HFFc6 (cell line): ENCODE results near the gene TMEM205. TPM values are rescaled to one million over a fixed set of nuclear protein-coding genes. Genes with fewer than 3 reads are reported as not detected.
A peak's percentile ranks its signal among the peaks of the same experiment; 100 is the strongest.

Experiments
- DNase-seq: peaks from one replicate; pipeline ENCODE4 v3.0.0-alpha.2; 2018
- H3K27ac Mint-ChIP-seq: 2 replicates; pipeline ENCODE4 v1.8.0; 2020; ENCODE audit warnings: mild to moderate bottlenecking, mixed read lengths
- H3K27me3 Mint-ChIP-seq: 2 replicates; pipeline ENCODE4 v1.8.0; 2021; ENCODE audit warnings: mild to moderate bottlenecking, moderate library complexity, mixed read lengths; ENCODE audit not compliant: insufficient read depth
- H3K36me3 Mint-ChIP-seq: 2 replicates; pipeline ENCODE4 v1.8.0; 2021; ENCODE audit warnings: low read depth, mixed read lengths
- H3K4me1 Mint-ChIP-seq: 2 replicates; pipeline ENCODE4 v1.8.0; 2020; ENCODE audit warnings: low read depth, mixed read lengths
- H3K4me3 Mint-ChIP-seq: 2 replicates; pipeline ENCODE4 v1.8.0; 2020; ENCODE audit warnings: mild to moderate bottlenecking, moderate library complexity, mixed read lengths
- H3K9me3 Mint-ChIP-seq: 2 replicates; pipeline ENCODE4 v1.8.0; 2020; ENCODE audit warnings: mild to moderate bottlenecking, mixed read lengths
- total RNA-seq, 6 experiments: library from RNA; stranded (reverse); fragmentation: NEBNext Ultra II Directional; extraction: Animal tissue kit (Norgen Biotek cat#: 25700); gene quantifications; 2 replicates in 1 of 6; 3 replicates in 5 of 6; pipeline ENCODE4 v1.2.3, GENCODE V29; 2021
- TF ChIP-seq, protein P1 (sequence below): fragments of 200-600 bp; sonication (generic); IDR thresholded peaks from 2 replicates; pipeline ENCODE4 v1.5.0; 2021; ENCODE audit warnings: antibody characterized with exemption, mild to moderate bottlenecking

TMEM205 gene
- total RNA-seq, 6 experiments from 2014 or later, result 36.9 to 51.8 (median 46.5) TPM

- no peaks in the 10 kb centered on the region; the same call in 1 of the 2 replicates for H3K27me3 Mint-ChIP-seq
- no peaks in the 10 kb centered on the region; the same call in none of the 2 replicates for H3K36me3 Mint-ChIP-seq
- no peak overlapping the region for H3K4me3 Mint-ChIP-seq
- 0 out of 2 replicates have a peak overlapping the region, but pooled peaks have one; percentile 33 for H3K27ac Mint-ChIP-seq
- no peaks in the 10 kb centered on the region for H3K9me3 Mint-ChIP-seq
- no peak for DNase-seq
- H3K4me1 Mint-ChIP-seq, result peaks cover 28% of the 10 kb centered on the region; the same call in 1 of the 2 replicates
- TF ChIP-seq, protein P1, sequence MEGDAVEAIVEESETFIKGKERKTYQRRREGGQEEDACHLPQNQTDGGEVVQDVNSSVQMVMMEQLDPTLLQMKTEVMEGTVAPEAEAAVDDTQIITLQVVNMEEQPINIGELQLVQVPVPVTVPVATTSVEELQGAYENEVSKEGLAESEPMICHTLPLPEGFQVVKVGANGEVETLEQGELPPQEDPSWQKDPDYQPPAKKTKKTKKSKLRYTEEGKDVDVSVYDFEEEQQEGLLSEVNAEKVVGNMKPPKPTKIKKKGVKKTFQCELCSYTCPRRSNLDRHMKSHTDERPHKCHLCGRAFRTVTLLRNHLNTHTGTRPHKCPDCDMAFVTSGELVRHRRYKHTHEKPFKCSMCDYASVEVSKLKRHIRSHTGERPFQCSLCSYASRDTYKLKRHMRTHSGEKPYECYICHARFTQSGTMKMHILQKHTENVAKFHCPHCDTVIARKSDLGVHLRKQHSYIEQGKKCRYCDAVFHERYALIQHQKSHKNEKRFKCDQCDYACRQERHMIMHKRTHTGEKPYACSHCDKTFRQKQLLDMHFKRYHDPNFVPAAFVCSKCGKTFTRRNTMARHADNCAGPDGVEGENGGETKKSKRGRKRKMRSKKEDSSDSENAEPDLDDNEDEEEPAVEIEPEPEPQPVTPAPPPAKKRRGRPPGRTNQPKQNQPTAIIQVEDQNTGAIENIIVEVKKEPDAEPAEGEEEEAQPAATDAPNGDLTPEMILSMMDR, result no peak
Observed at GRCh38 chr19:11373885-11374432, 27.9 kb upstream of the TMEM205 start.

DNA sequence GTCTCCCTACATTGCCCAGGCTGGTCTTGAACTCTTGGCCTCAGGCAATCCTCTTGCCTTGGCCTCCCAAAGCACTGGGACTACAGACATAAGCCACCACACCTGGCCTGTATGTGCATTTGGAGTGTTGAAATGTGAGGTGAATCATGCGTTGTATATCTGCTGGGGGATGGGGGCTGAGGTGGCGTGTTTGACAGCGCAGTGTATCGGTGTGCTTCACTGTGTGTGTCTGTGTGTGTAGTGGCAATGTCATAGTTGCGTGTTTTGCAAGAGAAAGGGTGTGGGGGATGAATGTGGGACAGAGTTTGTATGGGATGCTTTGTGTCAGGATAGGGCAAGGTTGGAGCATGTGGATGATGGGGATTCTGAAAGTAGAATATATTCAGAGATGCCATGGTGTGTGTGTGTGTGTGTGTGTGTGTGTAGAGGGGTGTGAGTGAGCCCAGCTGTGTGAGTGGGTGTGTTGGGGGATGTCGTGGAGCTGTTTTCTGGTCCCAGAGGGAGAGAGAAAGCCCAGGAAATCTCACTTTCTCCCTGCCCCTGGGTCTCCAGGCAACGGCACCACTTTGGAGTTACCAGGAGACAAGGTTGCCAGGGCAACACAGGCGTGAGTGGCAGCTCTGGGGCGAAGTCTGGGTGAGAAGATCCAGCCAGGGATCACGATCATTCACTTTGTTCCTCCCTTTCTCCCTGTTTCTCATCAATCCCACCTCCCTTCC is 27.3 kb upstream of the TMEM205 start:
- Mint-ChIP-seq H3K27me3 (no peaks in the 10 kb centered on the region; the same call in 1 of the 2 replicates), H3K27ac (peak overlapping the region; percentile 33; the same call in 1 of the 2 replicates), H3K4me3 (no peak overlapping the region; the same call in 1 of the 2 replicates), H3K9me3 (no peaks in the 10 kb centered on the region), H3K36me3 (no peaks in the 10 kb centered on the region; the same call in none of the 2 replicates), H3K4me1 (peaks cover 22% of the 10 kb centered on the region; the same call in 1 of the 2 replicates)
- DNase-seq, result peak; percentile 5
- TF ChIP-seq, protein P1, result no peak

DNA sequence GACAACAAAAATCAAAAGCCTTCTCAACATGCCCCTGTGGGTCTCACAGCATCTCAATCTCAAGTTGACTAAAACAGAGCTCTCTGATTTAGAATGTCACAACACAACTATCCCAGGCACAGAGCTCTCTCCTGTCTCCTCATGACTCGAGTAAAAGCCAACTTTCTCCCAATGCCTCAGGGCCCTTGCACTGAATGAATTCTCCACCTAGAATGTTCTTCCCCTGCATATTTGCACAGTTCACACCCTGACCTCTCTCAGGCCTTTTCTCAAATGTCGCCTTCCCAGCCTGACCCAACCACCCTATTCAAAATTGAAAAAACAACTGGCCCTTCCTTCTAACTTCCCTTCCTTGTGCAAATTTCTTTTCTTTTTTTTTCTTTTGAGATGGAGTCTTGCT is 24.7 kb upstream of the TMEM205 start:
- Mint-ChIP-seq H3K9me3 (no peaks in the 10 kb centered on the region), H3K27me3 (no peaks in the 10 kb centered on the region; the same call in 1 of the 2 replicates), H3K27ac (no peak overlapping the region), H3K4me1 (no peaks in the 10 kb centered on the region; the same call in 1 of the 2 replicates), H3K36me3 (no peaks in the 10 kb centered on the region; the same call in 1 of the 2 replicates), H3K4me3 (no peak overlapping the region)
- TF ChIP-seq, protein P1, result no peak
- DNase-seq, result no peak

GRCh38 chr19:11367528-11367927 is 21.5 kb upstream of the TMEM205 start:
- H3K36me3 Mint-ChIP-seq, result no peaks in the 10 kb centered on the region; the same call in none of the 2 replicates
- TF ChIP-seq, protein P1, result no peak
- no peak overlapping the region for H3K4me3 Mint-ChIP-seq
- H3K27ac Mint-ChIP-seq, result no peak overlapping the region
- H3K27me3 Mint-ChIP-seq, result no peaks in the 10 kb centered on the region; the same call in 1 of the 2 replicates
- no peak for DNase-seq
- H3K4me1 Mint-ChIP-seq, result no peaks in the 10 kb centered on the region
- no peaks in the 10 kb centered on the region for H3K9me3 Mint-ChIP-seq

- Mint-ChIP-seq H3K4me3 (no peak overlapping the region), H3K27me3 (no peaks in the 10 kb centered on the region; the same call in 1 of the 2 replicates), H3K27ac (no peak overlapping the region), H3K36me3 (no peaks in the 10 kb centered on the region; the same call in none of the 2 replicates), H3K9me3 (no peaks in the 10 kb centered on the region), H3K4me1 (no peaks in the 10 kb centered on the region)
- DNase-seq, result no peak
- TF ChIP-seq, protein P1, result no peak
Observed at GRCh38 chr19:11365557-11366117, 19.6 kb upstream of the TMEM205 start.
